Fibroblast of lung (primary cell): Measurements from ENCODE around the gene PTX4.

Experiments
- EZH2 ChIP-seq: IDR thresholded peaks from 2 replicates; pipeline ENCODE4 v1.5.1; 2012; ENCODE audit warnings: low read length, control low read depth, mild to moderate bottlenecking; ENCODE audit errors: missing control alignments
- TF ChIP-seq, protein P1 (sequence below), 2 donors: IDR thresholded peaks in 1 of 2; conservative IDR thresholded peaks in 1 of 2; 1 replicate in 1 of 2; 2 replicates in 1 of 2; pipeline ENCODE4 v1.5.1; 2011 to 2012; ENCODE audit warnings: low read length in 2 of 2, control low read depth in 1 of 2, inconsistent platforms in 1 of 2, low read depth in 1 of 2, mild to moderate bottlenecking in 1 of 2

- TF ChIP-seq, protein P1, sequence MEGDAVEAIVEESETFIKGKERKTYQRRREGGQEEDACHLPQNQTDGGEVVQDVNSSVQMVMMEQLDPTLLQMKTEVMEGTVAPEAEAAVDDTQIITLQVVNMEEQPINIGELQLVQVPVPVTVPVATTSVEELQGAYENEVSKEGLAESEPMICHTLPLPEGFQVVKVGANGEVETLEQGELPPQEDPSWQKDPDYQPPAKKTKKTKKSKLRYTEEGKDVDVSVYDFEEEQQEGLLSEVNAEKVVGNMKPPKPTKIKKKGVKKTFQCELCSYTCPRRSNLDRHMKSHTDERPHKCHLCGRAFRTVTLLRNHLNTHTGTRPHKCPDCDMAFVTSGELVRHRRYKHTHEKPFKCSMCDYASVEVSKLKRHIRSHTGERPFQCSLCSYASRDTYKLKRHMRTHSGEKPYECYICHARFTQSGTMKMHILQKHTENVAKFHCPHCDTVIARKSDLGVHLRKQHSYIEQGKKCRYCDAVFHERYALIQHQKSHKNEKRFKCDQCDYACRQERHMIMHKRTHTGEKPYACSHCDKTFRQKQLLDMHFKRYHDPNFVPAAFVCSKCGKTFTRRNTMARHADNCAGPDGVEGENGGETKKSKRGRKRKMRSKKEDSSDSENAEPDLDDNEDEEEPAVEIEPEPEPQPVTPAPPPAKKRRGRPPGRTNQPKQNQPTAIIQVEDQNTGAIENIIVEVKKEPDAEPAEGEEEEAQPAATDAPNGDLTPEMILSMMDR (conservative IDR thresholded peaks at IDR 0.05 in 1 of 2, IDR thresholded peaks at IDR 0.05 in 1 of 2; ENCODE audit: low read depth in 1 of 2, low read length in 2 of 2), result no peak
- no peak for TF ChIP-seq EZH2
Observed at GRCh38 chr16:1460602-1461138, 28.1 kb downstream of the PTX4 start.
